K562 (cell line): ENCODE results near the gene NCF2. TPM values are rescaled to one million over a fixed set of nuclear protein-coding genes. Genes with fewer than 3 reads are reported as not detected.

Experiments used
- ATAC-seq: fragments of 200-7000 bp; cut with Tn5 transposase; 3 replicates; pipeline ENCODE4 v1.9.1; 2020; ENCODE audit warnings: moderate library complexity
- BruUV-seq: library from RNA; stranded (reverse); fragments of 400-500 nt; replicated peaks from 2 replicates; lab custom pipeline; 2021; lab: Mats Ljungman, UMichigan
- CTCF ChIA-PET: fragments of 300-600 bp; formaldehyde crosslinking; extraction: SDS; loops from one replicate; lab custom pipeline; 2021; ENCODE audit warnings: low intra/inter-chr PET ratio; lab: Yijun Ruan, JAX
- POLR2A ChIA-PET: fragments of 300-600, 350-650 bp; sonication (Branson Sonifier 250); formaldehyde crosslinking; extraction: SDS; loops from one replicate; lab custom pipeline; 2021; ENCODE audit warnings: antibody characterized with exemption, inconsistent platforms; lab: Yijun Ruan, JAX
- DNase-seq, 4 experiments: peaks; one replicate each; pipeline versions ENCODE4 v3.0.0 to v3.0.0-alpha.2; 2011 to 2018; ENCODE audit warnings: low spot score in 3 of 4, mixed read lengths in 3 of 4; ENCODE audit errors: extremely low read depth in 1 of 4
- FAIRE-seq: peaks from 2 replicates; lab custom pipeline; 2011; peaks lifted over from hg19 to GRCh38; lab: Jason Lieb, UNC
- H2AFZ ChIP-seq: 2 replicates; pipeline ENCODE4 v1.6.0; 2011; ENCODE audit warnings: low read depth, low read length, control low read depth, inconsistent platforms
- H3K27ac ChIP-seq: fragments of 200-600 bp; 3 replicates; pipeline ENCODE4 v1.8.0; 2011; ENCODE audit warnings: low read depth, mild to moderate bottlenecking, control low read depth, inconsistent platforms, low read length, moderate library complexity, mixed read lengths; ENCODE audit errors: extremely low read depth
- H3K27me3 ChIP-seq, 2 experiments: fragments of 300-600 bp in 1 of 2; 2 replicates in 1 of 2; 3 replicates in 1 of 2; pipeline versions ENCODE4 v1.6.0 to v1.8.0; 2011; ENCODE audit warnings: inconsistent platforms in 2 of 2, low read length in 2 of 2, mild to moderate bottlenecking in 1 of 2, mixed read lengths in 1 of 2, moderate library complexity in 1 of 2; ENCODE audit not compliant: control insufficient read depth in 2 of 2, insufficient read depth in 2 of 2
- H3K36me3 ChIP-seq: fragments of 300-600 bp; 3 replicates; pipeline ENCODE4 v1.8.0; 2011; ENCODE audit warnings: mild to moderate bottlenecking, low read length, inconsistent platforms; ENCODE audit not compliant: control insufficient read depth, insufficient read depth
- H3K4me1 ChIP-seq, 2 experiments: fragments of 200-600 bp in 1 of 2; replicated peaks in 1 of 2; 2 replicates in 1 of 2; 3 replicates in 1 of 2; pipeline versions ENCODE4 v1.5.1 to v1.8.0; 2011; ENCODE audit warnings: inconsistent platforms in 2 of 2, low read length in 2 of 2, mild to moderate bottlenecking in 1 of 2, mixed read lengths in 1 of 2, moderate library complexity in 1 of 2; ENCODE audit not compliant: control insufficient read depth in 2 of 2, insufficient read depth in 2 of 2
- H3K4me2 ChIP-seq: 2 replicates; pipeline ENCODE4 v1.6.1; 2011; ENCODE audit warnings: low read length, control low read depth, inconsistent platforms, mixed read lengths; ENCODE audit not compliant: insufficient read depth
- H3K4me3 ChIP-seq: fragments of 200-600 bp; sonication (generic), shearing (Covaris generic); 2 replicates; pipeline ENCODE4 v1.5.1; 2016; ENCODE audit warnings: control low read depth, inconsistent platforms
- H3K79me2 ChIP-seq: fragments of 200-600 bp; 3 replicates; pipeline ENCODE4 v1.8.0; 2011; ENCODE audit warnings: low read length, inconsistent platforms; ENCODE audit not compliant: control insufficient read depth, insufficient read depth
- H3K9ac ChIP-seq, 2 experiments: 2 replicates each; pipeline versions ENCODE4 v1.6.0 to v1.6.1; 2011; ENCODE audit warnings: low read depth in 2 of 2, low read length in 2 of 2, control low read depth in 1 of 2, inconsistent platforms in 1 of 2, mild to moderate bottlenecking in 1 of 2, mixed read lengths in 1 of 2; ENCODE audit not compliant: insufficient read depth in 1 of 2
- H3K9me1 ChIP-seq: one replicate; pipeline ENCODE4 v1.6.0; 2011; ENCODE audit warnings: inconsistent platforms, mild to moderate bottlenecking, low read length, moderate library complexity; ENCODE audit not compliant: control insufficient read depth, insufficient read depth
- H3K9me3 ChIP-seq: replicated peaks from 2 replicates; pipeline ENCODE4 v1.5.1; 2011; ENCODE audit warnings: low read depth, low read length, inconsistent platforms; ENCODE audit not compliant: control insufficient read depth, insufficient read depth
- H4K20me1 ChIP-seq: replicated peaks from 2 replicates; pipeline ENCODE4 v1.6.1; 2011; ENCODE audit warnings: low read length, inconsistent platforms, mixed read lengths; ENCODE audit not compliant: control insufficient read depth, insufficient read depth
- BRD9 ChIP-seq: fragments of 450-650 bp; IDR thresholded peaks from 2 replicates; pipeline ENCODE4 v1.6.1; 2018; ENCODE audit warnings: low read depth; ENCODE audit not compliant: partially characterized antibody
- EGR1 ChIP-seq: fragments of 450-650 bp; conservative IDR thresholded peaks from 2 replicates; pipeline ENCODE4 v1.6.1; 2017; ENCODE audit warnings: mild to moderate bottlenecking
- MAFG ChIP-seq: fragments of 450-650 bp; conservative IDR thresholded peaks from 2 replicates; pipeline ENCODE4 v1.6.1; 2016; ENCODE audit warnings: missing genetic modification characterization, missing compliant biosample characterization
- MLLT1 ChIP-seq, 2 experiments: fragments of 450-650 bp; IDR thresholded peaks; 2 replicates each; pipeline ENCODE4 v1.6.1; 2016
- NFE2 ChIP-seq: IDR thresholded peaks from 2 replicates; pipeline ENCODE4 v1.6.1; 2014; ENCODE audit warnings: antibody characterized with exemption, low read depth
- NR2C2 ChIP-seq, 2 experiments: fragments of 200-800 bp in 1 of 2; sonication (Bioruptor generic) in 1 of 2; sonication (generic) in 1 of 2; formaldehyde crosslinking in 1 of 2; IDR thresholded peaks; 2 replicates each; pipeline versions ENCODE4 v1.6.1 to v1.8.0; 2016 to 2022; ENCODE audit warnings: mild to moderate bottlenecking in 1 of 2, missing compliant biosample characterization in 1 of 2, missing genetic modification characterization in 1 of 2, missing genetic modification reagents in 1 of 2
- PHF20 ChIP-seq: fragments of 450-650 bp; IDR thresholded peaks from 2 replicates; pipeline ENCODE4 v1.6.1; 2018; ENCODE audit not compliant: partially characterized antibody
- RBM34 ChIP-seq: fragments of 200-400 bp; formaldehyde crosslinking; IDR thresholded peaks from 2 replicates; pipeline ENCODE4 v1.6.1; 2018; ENCODE audit warnings: low read length, borderline replicate concordance; ENCODE audit not compliant: insufficient read depth
- TEAD2 ChIP-seq: fragments of 450-650 bp; IDR thresholded peaks from 2 replicates; pipeline ENCODE4 v1.6.1; 2016; ENCODE audit warnings: missing genetic modification characterization, control low read depth, missing compliant biosample characterization
- ZC3H4 ChIP-seq: sonication (generic); formaldehyde crosslinking; IDR thresholded peaks from 2 replicates; pipeline ENCODE4 v1.9.0; 2021; ENCODE audit warnings: missing genetic modification reagents, borderline replicate concordance
- ZKSCAN8 ChIP-seq: fragments of 200-800 bp; sonication (Bioruptor generic); IDR thresholded peaks from 2 replicates; pipeline ENCODE4 v1.6.1; 2016; ENCODE audit warnings: missing genetic modification characterization, missing compliant biosample characterization
- ZNF75A ChIP-seq: fragments of 450-650 bp; formaldehyde crosslinking; IDR thresholded peaks from 2 replicates; pipeline ENCODE4 v1.4.0; 2020; ENCODE audit warnings: mild to moderate bottlenecking
- WGBS: fragments of 100-300 bp; shearing (Covaris generic); methylation state at CpG from one replicate; pipeline ENCODE4 v1.1.6; 2016; ENCODE audit warnings: low coverage, mixed read lengths; ENCODE audit not compliant: insufficient coverage; ENCODE audit errors: missing lambda C conversion rate; 5-methylcytosine and 5-hydroxymethylcytosine counted together
- in situ Hi-C: fragments of 300-500 bp; cut with MboI; formaldehyde crosslinking; loops from 4 replicates; pipeline ENCODE4 v1.15.0; 2018; ENCODE audit warnings: inconsistent platforms, mixed read lengths
- intact Hi-C: fragments of 100-400 bp; cut with micrococcal nuclease; formaldehyde crosslinking; loops from 2 replicates; pipeline ENCODE4 v1.14.2; 2022
- polyA plus RNA-seq, 8 experiments: library from polyadenylated mRNA; depleted of rRNA in 4 of 8; stranded (reverse) in 5 of 8; unstranded in 3 of 8; fragments of >200 nt; fragmentation: Nextera tagmentation in 2 of 8; fragmentation: Illumina TruSeq in 1 of 8; extraction: Ambion mirVana in 2 of 8; extraction: Trizol in 1 of 8; gene quantifications; 2 replicates each; pipeline versions ENCODE4 v1.2.1 to v1.2.3, GENCODE V29; 2011 to 2014; ENCODE audit warnings: inconsistent platforms in 1 of 8, missing spikeins in 1 of 8
- total RNA-seq, 7 experiments: library from RNA; depleted of rRNA in 6 of 7; stranded (reverse); fragments of >200 nt in 6 of 7; fragmentation: Illumina TruSeq in 2 of 7; extraction: Trizol in 2 of 7; gene quantifications; 2 replicates each; pipeline versions ENCODE4 v1.2.1 to v1.2.3, GENCODE V29; 2011 to 2021; ENCODE audit warnings: low replicate concordance in 1 of 7
- TF ChIP-seq, protein P1 (sequence below), 2 experiments: fragments of 450-650 bp in 1 of 2; sonication (generic) in 1 of 2; formaldehyde crosslinking in 1 of 2; IDR thresholded peaks in 1 of 2; conservative IDR thresholded peaks in 1 of 2; 2 replicates each; pipeline versions ENCODE4 v1.6.1 to v1.8.1; 2016 to 2023; ENCODE audit warnings: mild to moderate bottlenecking in 2 of 2, moderate library complexity in 2 of 2, inconsistent platforms in 1 of 2, missing genetic modification reagents in 1 of 2

Gene NCF2
- total and polyA plus RNA-seq, 9 of the 15 experiments (the other 6 are each of a cell fraction or from before 2014, with no cell fraction given), result 0.07 to 0.54 (median 0.16) TPM; not detected in 3

DNA sequence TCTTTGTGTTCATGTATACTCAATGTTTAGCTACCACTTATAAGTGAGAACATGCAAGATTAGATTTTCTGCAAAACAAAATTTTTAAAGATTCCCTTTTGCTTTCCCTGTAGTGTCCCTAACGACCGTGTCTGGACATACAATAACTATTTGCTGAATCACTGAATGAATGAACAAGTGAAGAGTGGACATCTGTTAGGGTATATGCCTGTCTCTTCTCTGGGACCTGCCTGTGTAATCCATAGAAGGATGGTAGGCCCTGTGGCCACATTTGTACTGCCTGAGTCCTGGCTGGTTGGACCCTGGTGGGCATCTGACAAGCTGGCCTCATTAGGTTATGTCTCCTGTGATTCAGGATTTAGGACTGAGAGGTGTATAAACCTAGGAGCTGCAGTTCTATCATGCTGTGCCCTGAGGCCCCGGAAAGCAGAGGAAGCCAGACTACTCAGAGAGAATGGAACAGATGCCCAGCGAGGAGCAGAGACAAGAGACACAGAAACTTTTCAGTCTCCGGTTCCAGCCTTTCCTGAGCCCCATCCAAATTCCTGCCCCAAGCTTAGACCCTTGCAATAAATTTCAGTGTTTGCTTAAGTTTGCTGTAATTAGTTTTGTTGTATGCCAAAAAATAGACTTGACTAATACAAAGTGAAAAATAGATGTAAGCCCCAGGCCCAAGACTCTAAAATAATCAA, 7.5 kb upstream of the NCF2 start:
- no peaks in the 10 kb centered on the region for H3K9me3 ChIP-seq
- no peaks in the 10 kb centered on the region; a peak in 1 of 5 replicates for H3K4me1 ChIP-seq
- ChIA-PET CTCF (no interaction called here), POLR2A (interaction anchor here (1.0 kb wide), 1 partner anchor 12 kb away, joined by 3 read pairs; no protein-coding TSS in a partner anchor)
- H3K79me2 ChIP-seq, result no peaks in the 10 kb centered on the region
- no peak for TF ChIP-seq EGR1
- 0 out of 2 replicates have a peak, but pooled peaks have one; percentile 9 for TF ChIP-seq MAFG
- 0 out of 2 replicates have a peak, but pooled peaks have one; percentile 13 for TF ChIP-seq NFE2
- H3K27ac ChIP-seq, result no peak overlapping the region
- FAIRE-seq (no peak), DNase-seq (no peak), ATAC-seq (no peak)
- H2AFZ ChIP-seq, result no peak overlapping the region
- in situ Hi-C loops (no loop called here), intact Hi-C loops (no loop called here)
- 6% methylated on average over 5 of the region's 5 CpGs for WGBS
- peaks cover 27 to 44% of the 10 kb centered on the region in 2 experiments for H3K27me3 ChIP-seq
- no peak overlapping the region for H3K4me2 ChIP-seq
- BruUV-seq, result no TSS peak
- H3K36me3 ChIP-seq, result no peaks in the 10 kb centered on the region
- H3K9me1 ChIP-seq, result no peaks in the 10 kb centered on the region
- no peak overlapping the region for H3K4me3 ChIP-seq
- no peak overlapping the region for H3K9ac ChIP-seq
- H4K20me1 ChIP-seq, result no peaks in the 10 kb centered on the region

GRCh38 chr1:183596500-183596899, 6.2 kb upstream of the NCF2 start:
- H3K79me2 ChIP-seq, result no peaks in the 10 kb centered on the region
- no peak overlapping the region for H3K4me3 ChIP-seq
- POLR2A ChIA-PET, result no interaction called here
- FAIRE-seq, result no peak
- intact Hi-C loops, result no loop called here
- H3K27ac ChIP-seq, result no peak overlapping the region
- CTCF ChIA-PET, result no interaction called here
- H3K9me1 ChIP-seq, result no peaks in the 10 kb centered on the region
- no peak overlapping the region for H3K9ac ChIP-seq
- no peak overlapping the region for H3K4me2 ChIP-seq
- DNase-seq, result no peak
- no peak for ATAC-seq
- BruUV-seq, result no TSS peak
- H3K27me3 ChIP-seq, result peaks cover 31 to 40% of the 10 kb centered on the region in 2 experiments
- H3K4me1 ChIP-seq, result no peaks in the 10 kb centered on the region; a peak in 1 of 5 replicates
- H3K9me3 ChIP-seq, result no peaks in the 10 kb centered on the region
- H3K36me3 ChIP-seq, result no peaks in the 10 kb centered on the region
- WGBS, result 0% methylated on average over 5 of the region's 5 CpGs
- no peaks in the 10 kb centered on the region for H4K20me1 ChIP-seq
- in situ Hi-C loops, result no loop called here
- H2AFZ ChIP-seq, result no peak overlapping the region
- TF ChIP-seq RBM34, result no peak
- TF ChIP-seq ZC3H4 (CRISPR knock-in tag), result no peak
- TF ChIP-seq, protein P1, sequence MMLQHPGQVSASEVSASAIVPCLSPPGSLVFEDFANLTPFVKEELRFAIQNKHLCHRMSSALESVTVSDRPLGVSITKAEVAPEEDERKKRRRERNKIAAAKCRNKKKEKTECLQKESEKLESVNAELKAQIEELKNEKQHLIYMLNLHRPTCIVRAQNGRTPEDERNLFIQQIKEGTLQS (IDR thresholded peaks at IDR 0.05), result peak; percentile 36; the same call in 1 of the 2 replicates
- TF ChIP-seq, protein P1 (CRISPR knock-in tag; conservative IDR thresholded peaks at IDR 0.05), result no peak
- TF ChIP-seq PHF20, result no peak
- no peak for TF ChIP-seq TEAD2
- no peak for TF ChIP-seq ZKSCAN8 (CRISPR knock-in tag)
- no peak for TF ChIP-seq BRD9
- TF ChIP-seq NR2C2 (CRISPR knock-in tag; IDR thresholded peaks at IDR 0.05), result no peak
- TF ChIP-seq NR2C2 (tag; IDR thresholded peaks at IDR 0.05), result peak; percentile 33; the same call in 1 of the 2 replicates
- TF ChIP-seq MLLT1 (IDR thresholded peaks at IDR 0.05), result no peak
- no peak for TF ChIP-seq ZNF75A (CRISPR knock-in tag)
